ENCODE data around the gene SMOC1. TPM values are rescaled to one million over a fixed set of nuclear protein-coding genes. Genes with fewer than 3 reads are reported as not detected.

The SMOC1 gene
- polyA plus RNA-seq, 3 donors, result not detected

DNA sequence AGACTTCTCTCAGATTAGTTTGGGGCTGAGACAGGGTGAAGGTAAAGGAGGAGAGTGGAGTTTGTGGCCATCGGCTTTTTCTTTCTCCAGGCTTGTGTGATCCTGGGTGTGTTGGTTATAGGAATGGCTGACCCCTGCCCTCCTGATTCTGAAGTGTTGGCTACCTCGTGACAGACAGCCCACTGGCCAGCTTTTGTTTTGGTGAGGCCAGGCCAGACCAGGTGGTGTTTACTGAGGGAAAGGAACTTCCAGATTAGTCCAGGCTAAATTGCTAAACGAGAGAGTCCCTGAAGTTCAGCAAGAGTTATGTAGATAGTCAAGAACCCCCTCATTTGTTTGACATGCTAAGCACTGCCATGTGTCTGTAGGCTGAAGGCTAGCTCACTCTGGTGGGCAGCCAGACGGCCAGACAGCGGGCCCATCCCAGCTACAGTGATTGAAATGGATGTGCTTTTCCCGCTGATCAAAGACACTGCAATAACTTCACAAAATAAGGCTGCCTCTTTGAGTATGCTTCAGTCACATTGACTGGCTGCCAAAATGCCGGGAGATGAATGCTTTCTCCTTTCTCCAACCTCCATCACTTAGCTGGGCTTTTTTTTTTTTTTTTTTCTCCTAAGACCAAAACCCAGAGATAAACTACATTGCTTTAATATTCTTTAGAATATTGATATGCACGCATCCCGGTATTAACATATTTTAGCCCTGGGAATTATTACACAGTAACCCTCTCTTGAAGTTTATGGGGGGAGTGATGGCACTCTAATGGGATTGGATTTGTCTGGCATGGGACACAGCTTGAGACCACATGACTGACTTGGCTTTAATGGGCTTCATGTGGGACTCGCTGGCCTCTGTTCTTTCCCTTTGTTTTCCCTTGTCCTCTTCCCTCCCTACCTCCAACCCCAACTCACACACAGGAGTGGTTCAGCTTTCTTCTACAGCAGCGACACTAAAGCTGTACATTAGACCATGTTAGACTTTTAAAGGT is 76.9 kb downstream of the SMOC1 start:
- Histone ChIP-seq H3K4me2 (replicated peaks; ENCODE audit: extremely low read depth, low read length, poor library complexity, severe bottlenecking) (no peak overlapping the region), H3K4me1 (ENCODE audit: control insufficient read depth in 1 of 2, insufficient read depth in 2 of 2, low read length in 2 of 2) (no peaks in the 10 kb centered on the region), H4K20me1 (ENCODE audit: insufficient read depth, low read length) (no peaks in the 10 kb centered on the region), H3K9me3 (replicated peaks in 1 of 2; ENCODE audit: control insufficient read depth in 1 of 2, insufficient read depth in 1 of 2, low read length in 2 of 2) (no peaks in the 10 kb centered on the region), H3K9ac (ENCODE audit: insufficient read depth, low read length, poor library complexity, severe bottlenecking) (no peak overlapping the region), H2AFZ (ENCODE audit: insufficient read depth, low read depth, low read length, poor library complexity, severe bottlenecking) (no peak overlapping the region), H3K27me3 (ENCODE audit: control insufficient read depth in 2 of 2, insufficient read depth in 2 of 2, low read length in 2 of 2) (peaks cover 0 to 5% of the 10 kb centered on the region in 2 donors), H3K27ac (ENCODE audit: low read depth in 1 of 2, low read length in 2 of 2) (no peak overlapping the region), H3K4me3 (replicated peaks in 1 of 3; ENCODE audit: low read depth in 2 of 3, low read length in 3 of 3) (no peak overlapping the region), H3K79me2 (ENCODE audit: insufficient read depth, low read length) (no peaks in the 10 kb centered on the region), H3K36me3 (replicated peaks in 1 of 2; ENCODE audit: control insufficient read depth in 1 of 2, insufficient read depth in 2 of 2, low read length in 2 of 2) (no peaks in the 10 kb centered on the region)
- Mint-ChIP-seq H3K4me1 (no peaks in the 10 kb centered on the region), H3K4me3 (no peak overlapping the region), H3K9me3 (no peaks in the 10 kb centered on the region), H3K36me3 (no peaks in the 10 kb centered on the region), H3K27me3 (ENCODE audit: low read depth in 3 of 3) (peaks cover 12 to 16% (median 12%) of the 10 kb centered on the region in 3 donors), H3K27ac (no peak overlapping the region)
- DNase-seq, result no peak
- 69% methylated on average over 4 of the region's 11 CpGs for WGBS (ENCODE audit: insufficient coverage)
- intact Hi-C loops (cut with micrococcal nuclease), result no loop called here
- TF ChIP-seq, protein P1, sequence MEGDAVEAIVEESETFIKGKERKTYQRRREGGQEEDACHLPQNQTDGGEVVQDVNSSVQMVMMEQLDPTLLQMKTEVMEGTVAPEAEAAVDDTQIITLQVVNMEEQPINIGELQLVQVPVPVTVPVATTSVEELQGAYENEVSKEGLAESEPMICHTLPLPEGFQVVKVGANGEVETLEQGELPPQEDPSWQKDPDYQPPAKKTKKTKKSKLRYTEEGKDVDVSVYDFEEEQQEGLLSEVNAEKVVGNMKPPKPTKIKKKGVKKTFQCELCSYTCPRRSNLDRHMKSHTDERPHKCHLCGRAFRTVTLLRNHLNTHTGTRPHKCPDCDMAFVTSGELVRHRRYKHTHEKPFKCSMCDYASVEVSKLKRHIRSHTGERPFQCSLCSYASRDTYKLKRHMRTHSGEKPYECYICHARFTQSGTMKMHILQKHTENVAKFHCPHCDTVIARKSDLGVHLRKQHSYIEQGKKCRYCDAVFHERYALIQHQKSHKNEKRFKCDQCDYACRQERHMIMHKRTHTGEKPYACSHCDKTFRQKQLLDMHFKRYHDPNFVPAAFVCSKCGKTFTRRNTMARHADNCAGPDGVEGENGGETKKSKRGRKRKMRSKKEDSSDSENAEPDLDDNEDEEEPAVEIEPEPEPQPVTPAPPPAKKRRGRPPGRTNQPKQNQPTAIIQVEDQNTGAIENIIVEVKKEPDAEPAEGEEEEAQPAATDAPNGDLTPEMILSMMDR (IDR thresholded peaks at IDR 0.05), result no peak

GRCh38 chr14:69956970-69957369 is 77.8 kb downstream of the SMOC1 start:
- TF ChIP-seq, protein P1 (IDR thresholded peaks at IDR 0.05), result no peak
- Histone ChIP-seq H3K36me3 (replicated peaks in 1 of 2; ENCODE audit: control insufficient read depth in 1 of 2, insufficient read depth in 2 of 2, low read length in 2 of 2) (no peaks in the 10 kb centered on the region), H3K4me3 (replicated peaks in 1 of 3; ENCODE audit: low read depth in 2 of 3, low read length in 3 of 3) (no peak overlapping the region), H3K4me2 (replicated peaks; ENCODE audit: extremely low read depth, low read length, poor library complexity, severe bottlenecking) (no peak overlapping the region), H4K20me1 (ENCODE audit: insufficient read depth, low read length) (no peaks in the 10 kb centered on the region), H3K27me3 (ENCODE audit: control insufficient read depth in 2 of 2, insufficient read depth in 2 of 2, low read length in 2 of 2) (peaks cover 0 to 5% of the 10 kb centered on the region in 2 donors), H2AFZ (ENCODE audit: insufficient read depth, low read depth, low read length, poor library complexity, severe bottlenecking) (no peak overlapping the region), H3K27ac (ENCODE audit: low read depth in 1 of 2, low read length in 2 of 2) (no peak overlapping the region), H3K9me3 (replicated peaks in 1 of 2; ENCODE audit: control insufficient read depth in 1 of 2, insufficient read depth in 1 of 2, low read length in 2 of 2) (no peaks in the 10 kb centered on the region), H3K9ac (ENCODE audit: insufficient read depth, low read length, poor library complexity, severe bottlenecking) (no peak overlapping the region), H3K4me1 (ENCODE audit: control insufficient read depth in 1 of 2, insufficient read depth in 2 of 2, low read length in 2 of 2) (no peaks in the 10 kb centered on the region), H3K79me2 (ENCODE audit: insufficient read depth, low read length) (no peaks in the 10 kb centered on the region)
- H3K27me3 Mint-ChIP-seq (ENCODE audit: low read depth in 3 of 3), result peaks cover 12 to 16% (median 12%) of the 10 kb centered on the region in 3 donors
- H3K9me3 Mint-ChIP-seq, result no peaks in the 10 kb centered on the region
- intact Hi-C loops (cut with micrococcal nuclease), result no loop called here
- DNase-seq, result no peak
- no CpG with 5 or more reads among the region's 3 CpGs for WGBS (ENCODE audit: insufficient coverage)
- H3K27ac Mint-ChIP-seq, result no peak overlapping the region
- no peaks in the 10 kb centered on the region for H3K4me1 Mint-ChIP-seq
- no peaks in the 10 kb centered on the region for H3K36me3 Mint-ChIP-seq
- no peak overlapping the region for H3K4me3 Mint-ChIP-seq
